HG03439 (cell line): ENCODE data around the gene CD69.
"Not testable (repeated sequence)": the region's sequence is repeated elsewhere in the genome, so short reads cannot be mapped to it uniquely, and the experiment has no call there.

ENCODE experiments used
- ATAC-seq: cut with Tn5 transposase; IDR thresholded peaks from one replicate; pipeline ENCODE4 v1.9.1; 2021; ENCODE audit warnings: mild to moderate bottlenecking, moderate library complexity; ENCODE audit not compliant: unreplicated experiment

Gene CD69

DNA sequence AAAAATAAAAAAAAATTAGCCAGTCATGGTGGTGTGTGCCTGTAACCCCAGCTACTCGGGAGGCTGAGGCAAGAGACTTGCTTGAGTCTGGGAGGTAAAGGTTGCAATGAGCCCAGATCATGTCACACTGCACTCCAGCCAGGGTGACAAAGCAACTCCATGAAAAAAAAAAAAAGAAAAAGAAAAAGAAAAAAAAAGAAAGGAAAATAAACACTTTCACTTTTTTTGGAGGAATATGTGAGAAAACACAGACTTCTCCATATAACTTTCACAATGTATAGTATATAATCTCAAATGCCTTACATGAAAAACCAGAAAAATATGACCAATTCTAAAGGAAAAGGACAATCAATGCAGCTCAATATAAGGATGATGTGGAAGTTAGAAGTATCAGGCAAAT lies 36.7 kb downstream of the CD69 start:
- no peak for ATAC-seq

DNA sequence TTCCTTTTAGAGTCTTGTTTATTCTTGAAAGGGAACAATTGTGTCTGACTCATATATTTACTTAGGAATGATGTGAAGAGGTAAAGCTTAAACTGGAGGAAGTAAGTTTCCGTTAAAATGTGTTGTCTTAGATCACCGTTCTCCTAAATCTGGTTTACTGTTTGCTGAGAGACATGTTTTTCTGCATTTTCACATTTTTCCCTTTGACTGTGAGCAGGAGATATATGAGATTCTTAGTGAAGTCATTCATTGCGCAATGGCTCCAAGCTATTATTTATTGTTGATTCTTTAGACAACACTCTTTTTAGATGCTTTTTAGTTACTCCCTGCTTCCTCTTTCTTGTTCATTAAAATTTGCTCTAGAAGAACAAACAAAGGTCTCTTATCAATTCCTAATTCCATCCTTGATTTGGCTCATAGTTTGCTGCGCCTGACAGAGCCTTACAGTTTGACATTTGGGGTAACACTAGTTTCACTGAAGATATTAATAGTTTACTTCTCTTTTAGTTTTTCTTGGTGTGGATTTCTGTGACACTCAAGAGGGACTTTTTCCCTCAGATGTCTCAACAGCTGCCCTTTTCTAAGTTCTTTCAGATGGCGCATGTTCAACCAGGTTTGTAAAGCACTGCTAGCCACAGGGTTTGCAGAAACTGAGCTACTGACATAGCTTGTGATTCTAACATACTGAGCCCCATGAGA lies 39.2 kb downstream of the CD69 start:
- peak; percentile 40 for ATAC-seq

DNA sequence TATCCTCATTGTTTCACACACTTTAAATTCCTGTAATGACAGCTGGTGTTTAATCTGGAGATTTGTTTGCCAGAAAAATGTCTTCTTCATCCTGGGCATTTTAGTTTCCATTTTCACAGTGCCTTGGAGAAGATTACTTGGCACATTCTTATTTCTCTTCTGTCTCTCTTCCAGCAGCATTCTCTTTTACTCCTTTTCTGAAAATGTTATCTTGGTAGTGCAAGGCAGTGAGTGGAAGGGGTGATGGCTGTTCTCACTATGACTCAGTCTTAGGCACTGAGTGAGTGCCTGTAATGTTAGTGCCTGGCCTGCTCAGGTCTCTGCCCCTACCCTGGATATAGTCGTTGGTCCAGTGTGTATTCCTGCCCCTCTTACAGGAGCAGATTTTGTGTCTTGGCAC lies 40.9 kb downstream of the CD69 start:
- ATAC-seq: no peak

DNA sequence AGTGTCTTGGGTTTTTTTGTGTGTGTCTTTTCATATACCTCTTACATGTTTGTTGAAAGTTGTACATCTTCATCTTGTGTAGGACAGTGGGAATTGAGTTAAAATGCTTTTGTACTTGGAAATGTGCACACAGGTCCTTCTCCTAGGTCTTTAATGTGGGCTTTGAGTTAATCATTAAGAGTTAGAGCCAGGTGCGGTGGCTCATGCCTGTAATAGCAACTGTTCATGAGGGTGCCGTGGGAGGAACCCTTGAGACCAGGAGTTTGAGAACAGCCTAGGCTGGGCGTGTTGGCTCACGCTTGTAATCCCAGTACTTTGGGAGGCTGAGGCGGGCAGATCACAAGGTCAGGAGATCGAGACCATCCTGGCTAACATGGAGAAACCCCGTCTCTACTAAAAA lies 41.7 kb downstream of the CD69 start:
- no peak for ATAC-seq

DNA sequence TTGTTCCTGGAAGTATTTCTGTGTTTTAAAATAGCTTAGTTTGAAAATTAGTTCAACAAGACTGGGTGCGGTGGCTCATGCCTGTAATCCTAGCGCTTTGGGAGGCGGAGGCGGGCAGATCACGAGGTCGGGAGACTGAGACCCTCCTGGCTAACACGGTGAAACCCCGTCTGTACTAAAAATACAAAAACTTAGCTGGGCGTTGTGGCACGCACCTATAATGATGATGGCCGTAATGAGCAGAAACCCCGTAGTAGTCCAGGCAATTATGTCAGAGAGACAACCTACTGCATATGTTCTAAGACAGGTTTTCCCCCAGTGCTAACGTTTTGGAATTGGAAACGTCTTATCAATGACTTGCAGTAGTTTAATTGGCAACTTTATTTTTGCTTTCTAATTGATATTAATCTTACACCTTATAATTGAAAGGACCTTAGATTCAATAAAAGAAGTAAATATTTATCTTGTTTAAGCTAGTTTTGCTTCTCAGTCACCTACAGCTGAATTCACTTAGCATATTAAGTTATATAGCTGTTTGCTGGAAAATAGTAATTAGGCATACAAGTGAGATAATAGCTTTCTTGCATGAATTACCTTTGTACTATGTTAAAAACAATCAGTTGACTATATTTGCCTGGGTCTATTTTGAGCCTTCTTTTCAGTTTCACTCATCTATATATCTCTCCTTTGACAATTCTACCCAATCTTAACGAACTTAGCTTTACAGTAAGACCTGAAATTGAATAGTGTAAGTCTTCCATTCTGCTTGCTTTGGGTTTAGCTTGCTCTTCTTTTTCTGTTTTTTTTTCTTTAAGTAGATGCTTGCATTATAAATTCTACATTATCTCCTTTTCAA lies 43.4 kb downstream of the CD69 start:
- ATAC-seq: peak; percentile 35

DNA sequence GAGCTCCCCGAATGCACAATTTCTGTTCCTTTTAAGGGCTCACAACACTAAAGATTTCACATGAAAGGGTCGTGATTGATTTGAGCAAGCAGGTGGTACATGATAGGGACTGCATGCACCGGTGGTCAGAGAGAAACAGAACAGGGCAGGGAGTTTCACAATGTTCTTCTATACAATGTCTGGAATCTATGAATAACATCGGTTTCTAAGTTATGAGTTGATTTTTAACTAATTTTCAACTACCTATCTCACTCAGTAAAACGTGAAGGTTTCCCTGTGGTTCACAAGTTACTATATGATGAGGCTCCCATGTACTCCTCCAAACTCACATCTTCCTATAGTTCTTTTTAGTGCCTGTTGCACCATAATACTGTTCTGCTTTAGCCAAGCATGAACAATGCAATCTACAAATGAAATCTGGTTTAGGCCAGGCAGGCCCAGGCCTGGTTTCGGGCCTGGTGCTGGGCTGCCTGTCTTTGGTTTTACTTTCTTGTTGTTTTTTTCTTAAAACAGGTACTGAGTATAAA lies 47.6 kb downstream of the CD69 start:
- ATAC-seq: peak; percentile 45

DNA sequence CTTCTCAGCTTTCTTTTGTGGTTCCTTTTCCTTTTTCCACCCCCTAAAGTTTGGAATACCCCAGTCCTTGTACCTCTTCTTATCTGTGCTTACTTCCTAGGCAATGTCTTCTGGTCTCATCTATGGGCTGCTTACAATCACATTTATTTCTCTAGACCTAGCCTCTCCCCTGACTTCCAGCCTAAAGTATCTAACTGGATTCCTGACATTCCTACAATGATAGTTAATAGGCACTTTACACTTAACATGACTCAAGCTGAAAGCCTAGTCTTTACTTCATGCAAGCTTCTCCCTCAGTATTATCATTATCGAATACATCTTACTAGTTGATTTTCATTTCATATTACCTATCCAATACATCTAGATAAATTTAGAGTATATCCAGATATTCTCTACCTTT lies 49.0 kb downstream of the CD69 start:
- ATAC-seq: no peak

DNA sequence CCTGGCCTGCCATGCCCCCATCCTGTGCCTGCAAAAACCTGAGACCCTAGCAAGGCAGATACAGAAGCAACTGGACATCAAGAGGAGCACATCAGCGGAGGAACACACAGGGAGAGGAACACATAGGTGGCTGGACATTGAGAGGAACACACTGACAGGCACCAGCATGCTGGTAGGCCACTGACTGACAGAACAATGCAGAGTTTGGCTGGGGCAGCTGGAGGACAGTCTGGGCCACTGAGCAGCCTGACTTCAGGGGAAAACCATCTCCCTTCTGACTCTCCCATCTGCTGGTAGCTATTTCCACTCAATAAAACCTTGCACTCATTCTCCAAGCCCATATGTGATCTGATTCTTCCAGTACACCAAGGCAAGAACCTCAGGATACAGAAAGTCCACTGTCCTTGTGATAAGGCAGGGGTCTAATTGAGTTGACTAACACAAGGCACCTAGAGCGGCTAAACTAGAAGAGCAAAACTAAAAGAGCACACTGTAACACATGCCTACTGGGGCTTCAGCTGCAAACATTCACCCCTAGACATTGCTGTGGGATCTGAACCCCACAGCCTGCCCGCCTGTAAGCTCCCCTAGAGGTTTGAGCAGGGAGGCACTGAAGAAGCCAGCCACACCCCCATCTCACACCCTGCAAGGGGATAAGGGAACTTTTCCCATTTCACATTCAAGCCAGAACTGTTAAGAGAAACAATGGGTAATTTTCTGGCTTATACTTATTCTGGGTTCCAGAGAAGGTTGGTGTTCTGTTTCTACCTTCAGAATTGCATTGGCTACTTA lies 49.9 kb downstream of the CD69 start:
- no peak for ATAC-seq

DNA sequence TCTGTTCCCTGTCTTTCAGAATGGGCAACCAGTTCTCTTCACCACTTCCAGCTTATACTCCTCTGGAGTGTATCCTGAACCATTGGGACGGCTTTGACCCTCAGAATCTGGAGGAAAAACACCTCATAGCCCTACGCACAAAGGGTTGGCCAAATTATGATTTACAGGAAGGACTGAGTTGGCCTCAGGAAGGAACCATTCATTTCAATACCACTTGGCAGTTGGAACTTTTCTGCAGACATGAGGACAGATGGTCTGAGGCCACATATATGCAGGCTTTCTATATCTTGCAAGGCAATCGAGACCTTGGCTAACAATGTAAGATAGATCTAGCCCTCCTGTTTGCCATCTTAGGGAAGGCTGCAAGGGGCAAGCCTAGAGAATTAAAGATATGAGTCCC lies 51.8 kb downstream of the CD69 start:
- no peak for ATAC-seq

DNA sequence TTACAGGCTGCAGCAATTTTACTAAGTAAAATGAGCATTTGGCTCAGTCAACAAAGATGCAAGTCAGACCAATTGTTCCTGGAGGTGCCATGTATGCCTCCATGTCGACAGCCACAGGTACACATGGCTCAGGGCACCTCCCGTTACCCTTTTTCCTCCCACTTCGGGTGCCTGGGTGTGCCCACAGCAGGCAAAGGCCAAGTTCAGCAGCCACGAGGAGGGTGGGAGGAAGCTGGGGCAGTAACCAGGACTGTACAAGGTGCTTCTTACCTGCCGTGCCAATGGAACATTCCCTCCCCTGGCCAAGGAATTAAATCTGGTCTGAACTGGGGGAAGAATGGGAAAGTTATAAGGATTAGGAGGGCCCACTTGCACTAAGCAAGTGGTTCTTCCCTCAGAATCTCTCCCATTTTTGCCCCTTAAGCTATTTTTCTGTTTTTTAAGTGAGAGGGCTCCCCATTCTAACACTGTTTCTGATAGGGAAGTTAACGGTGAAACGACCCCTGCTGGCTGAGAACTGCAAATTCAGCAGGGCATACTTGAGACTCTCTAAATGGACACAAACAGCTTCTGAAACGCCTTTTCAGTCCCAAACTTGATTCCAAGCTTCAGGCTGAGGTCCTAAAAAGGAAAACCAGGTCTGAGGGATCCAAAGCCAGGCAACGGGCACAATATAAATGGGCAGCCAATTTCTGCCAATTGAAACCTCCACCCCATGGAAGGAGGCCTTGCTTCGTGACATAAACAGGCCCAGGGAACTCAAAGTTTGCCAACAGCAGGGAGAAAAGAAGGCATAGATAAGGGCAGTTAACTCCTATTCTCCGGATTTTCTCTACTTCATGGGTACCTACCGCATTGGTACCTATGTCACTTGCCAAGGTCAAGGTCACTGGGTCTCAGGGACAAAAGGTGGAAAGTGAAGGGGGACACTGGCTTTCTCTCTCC lies 52.6 kb downstream of the CD69 start:
- no peak for ATAC-seq

DNA sequence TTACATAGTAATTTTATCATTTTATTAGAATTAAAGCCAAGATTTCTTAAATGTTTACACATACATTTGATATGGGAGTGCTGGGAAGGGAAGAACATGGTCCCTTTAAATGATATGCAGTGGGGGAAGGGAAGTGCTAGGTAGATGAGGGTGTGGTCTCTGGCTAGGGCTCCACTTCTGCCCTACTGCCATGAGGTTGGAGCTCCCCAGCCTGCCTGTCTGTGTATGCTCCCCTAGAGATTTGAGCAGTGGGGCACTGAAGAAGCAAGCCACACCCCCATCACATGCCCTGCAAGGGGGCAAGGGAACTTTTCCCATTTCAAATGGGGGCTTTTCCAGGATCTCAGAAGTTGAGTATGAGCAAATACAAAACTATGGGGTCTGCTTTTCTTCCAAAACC lies 53.3 kb downstream of the CD69 start:
- no peak for ATAC-seq

DNA sequence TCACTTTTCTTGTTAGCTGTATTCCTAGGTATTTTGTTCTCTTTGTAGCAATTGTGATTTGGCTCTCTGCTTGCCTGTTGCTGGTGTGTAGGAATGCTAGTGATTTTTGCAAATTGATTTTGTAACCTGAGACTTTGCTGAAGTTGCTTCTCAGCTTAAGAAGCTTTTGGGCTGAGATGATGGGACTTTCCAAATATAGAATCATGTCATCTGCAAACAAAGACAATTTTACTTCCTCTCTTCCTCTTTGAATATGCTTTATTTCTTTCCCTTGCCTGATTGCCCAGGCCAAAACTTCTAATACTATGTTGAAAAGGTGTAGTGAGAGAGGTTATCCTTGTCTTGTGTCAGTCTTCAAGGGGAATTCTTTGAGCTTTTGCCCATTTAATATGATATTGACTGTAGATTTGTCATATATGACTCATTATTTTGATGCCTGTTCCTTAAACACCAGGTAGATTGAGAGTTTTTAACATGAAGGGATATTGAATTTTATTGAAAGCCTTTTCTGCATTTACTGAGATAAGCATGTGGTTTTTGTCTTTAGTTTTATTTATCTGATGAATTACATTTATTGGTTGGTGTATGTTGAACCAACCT lies 54.5 kb downstream of the CD69 start:
- no peak for ATAC-seq

DNA sequence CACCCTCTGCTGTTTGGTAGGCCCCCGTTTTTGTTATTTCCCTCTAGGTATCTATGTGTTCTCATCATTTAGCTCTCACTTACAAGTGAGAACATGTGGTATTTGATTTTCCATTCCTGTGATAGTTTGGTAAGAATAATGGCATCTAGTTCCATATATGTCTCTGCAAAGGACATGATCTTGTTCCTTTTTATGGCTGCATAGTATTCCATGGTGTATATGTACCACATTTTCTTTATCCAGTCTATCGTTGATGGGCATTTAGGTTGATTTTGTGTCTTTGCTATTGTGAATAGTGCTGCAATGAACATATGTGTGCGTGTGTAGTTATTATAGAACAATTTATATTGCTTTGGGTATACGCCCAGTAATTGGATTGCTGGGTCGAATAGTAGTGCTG lies 56.1 kb downstream of the CD69 start:
- ATAC-seq: not testable (repeated sequence)
